Neural cell (in vitro differentiated cells): ENCODE results near the gene HTR1E.

Experiments used
- POLR2AphosphoS5 ChIP-seq: IDR thresholded peaks from 2 replicates; pipeline ENCODE4 v1.6.1; 2012
- TF ChIP-seq, protein P1 (sequence below): fragments of 450-650 bp; IDR thresholded peaks from 2 replicates; pipeline ENCODE4 v1.5.1; 2014; ENCODE audit warnings: antibody characterized with exemption, mild to moderate bottlenecking, moderate library complexity; ENCODE audit not compliant: poor library complexity, severe bottlenecking

GRCh38 chr6:86938814-86939213 is 1.5 kb downstream of the HTR1E start:
- TF ChIP-seq, protein P1, sequence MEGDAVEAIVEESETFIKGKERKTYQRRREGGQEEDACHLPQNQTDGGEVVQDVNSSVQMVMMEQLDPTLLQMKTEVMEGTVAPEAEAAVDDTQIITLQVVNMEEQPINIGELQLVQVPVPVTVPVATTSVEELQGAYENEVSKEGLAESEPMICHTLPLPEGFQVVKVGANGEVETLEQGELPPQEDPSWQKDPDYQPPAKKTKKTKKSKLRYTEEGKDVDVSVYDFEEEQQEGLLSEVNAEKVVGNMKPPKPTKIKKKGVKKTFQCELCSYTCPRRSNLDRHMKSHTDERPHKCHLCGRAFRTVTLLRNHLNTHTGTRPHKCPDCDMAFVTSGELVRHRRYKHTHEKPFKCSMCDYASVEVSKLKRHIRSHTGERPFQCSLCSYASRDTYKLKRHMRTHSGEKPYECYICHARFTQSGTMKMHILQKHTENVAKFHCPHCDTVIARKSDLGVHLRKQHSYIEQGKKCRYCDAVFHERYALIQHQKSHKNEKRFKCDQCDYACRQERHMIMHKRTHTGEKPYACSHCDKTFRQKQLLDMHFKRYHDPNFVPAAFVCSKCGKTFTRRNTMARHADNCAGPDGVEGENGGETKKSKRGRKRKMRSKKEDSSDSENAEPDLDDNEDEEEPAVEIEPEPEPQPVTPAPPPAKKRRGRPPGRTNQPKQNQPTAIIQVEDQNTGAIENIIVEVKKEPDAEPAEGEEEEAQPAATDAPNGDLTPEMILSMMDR = no peak
- TF ChIP-seq POLR2AphosphoS5 = no peak
